NCI-H2171 (cell line): Measurements from ENCODE around the gene IL18.
"Not testable (repeated sequence)": the region's sequence is repeated elsewhere in the genome, so short reads cannot be mapped to it uniquely, and the experiment has no call there.

Source experiments
- DNase-seq: peaks from one replicate; lab custom pipeline; 2025; lab: John Stamatoyannopoulos, UW

The IL18 gene

GRCh38 chr11:112172362-112172994, 8.6 kb upstream of the IL18 start:
- DNase-seq: no peak

- no peak for DNase-seq
These were observed 3.3 kb upstream of the IL18 start, which contains the start of gene TEX12 for GRCh38 chr11:112167145-112167544. Gene TEX12, plus strand, starts transcription at chr11:112167372. Its CDS starts 1,897 bp downstream, at chr11:112169269.

DNA sequence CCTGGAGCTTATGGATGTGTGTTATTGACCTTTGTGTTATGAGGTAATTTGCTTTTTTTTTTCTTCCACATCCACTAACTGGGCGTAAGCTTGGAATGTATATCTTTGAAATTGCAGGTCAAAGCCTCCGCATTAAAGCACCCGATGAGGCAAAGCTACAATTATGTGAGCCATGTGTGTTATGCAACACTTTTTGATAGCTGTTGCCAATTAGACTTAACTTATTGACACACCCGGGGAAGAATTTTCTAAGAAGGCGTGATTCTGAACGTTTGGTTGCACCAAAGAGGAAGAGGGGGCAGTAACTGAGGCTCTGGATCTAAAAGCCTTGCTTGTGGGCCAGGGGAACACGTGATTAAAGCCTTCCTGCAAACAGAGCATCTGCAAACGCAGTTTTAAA, 2.7 kb upstream of the IL18 start:
- no peak for DNase-seq

GRCh38 chr11:112165049-112165448, 1.2 kb upstream of the IL18 start:
- no peak for DNase-seq

- no peak for DNase-seq
These were observed 940 bp downstream of the IL18 start for GRCh38 chr11:112162761-112163546.

GRCh38 chr11:112162200-112162599, 1.7 kb downstream of the IL18 start:
- DNase-seq: not testable (repeated sequence)

- no peak for DNase-seq
These were observed 2.9 kb downstream of the IL18 start for GRCh38 chr11:112161012-112161411.

DNA sequence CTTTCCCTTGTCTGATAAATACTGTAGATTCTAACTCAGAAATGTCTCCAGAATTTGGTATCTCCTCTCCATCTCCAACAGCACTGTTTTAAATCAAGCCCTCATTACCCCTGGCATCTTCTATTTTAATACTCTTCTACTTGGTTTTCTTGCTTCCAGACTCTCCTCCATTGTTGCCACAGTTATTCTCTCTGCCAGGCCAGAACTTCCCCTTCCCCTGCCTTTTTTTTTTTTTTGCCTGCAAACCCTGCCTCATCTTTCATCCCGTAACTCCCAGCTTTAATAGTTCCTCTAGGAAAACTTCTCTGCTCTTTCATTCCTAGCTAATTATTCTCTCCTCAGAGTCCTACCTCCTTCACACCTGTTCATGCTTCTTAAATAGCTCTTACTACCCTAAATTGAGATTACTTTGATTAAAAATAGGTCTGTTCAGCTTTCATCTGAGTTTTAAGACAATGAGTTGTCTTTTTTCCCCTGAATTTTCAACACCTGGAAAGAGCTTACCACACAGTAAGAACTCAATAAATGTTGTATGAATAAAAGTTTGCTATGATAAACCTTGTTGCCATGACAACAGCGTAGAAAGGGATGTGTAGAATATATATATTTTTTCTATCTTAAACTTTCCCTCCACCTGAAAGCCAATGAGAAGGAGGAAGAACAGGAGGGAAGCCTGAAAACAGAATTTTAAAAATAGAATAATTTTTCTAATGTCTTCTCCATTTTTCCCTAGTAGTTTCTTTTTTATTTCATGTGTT, 3.6 kb downstream of the IL18 start:
- DNase-seq: no peak

DNA sequence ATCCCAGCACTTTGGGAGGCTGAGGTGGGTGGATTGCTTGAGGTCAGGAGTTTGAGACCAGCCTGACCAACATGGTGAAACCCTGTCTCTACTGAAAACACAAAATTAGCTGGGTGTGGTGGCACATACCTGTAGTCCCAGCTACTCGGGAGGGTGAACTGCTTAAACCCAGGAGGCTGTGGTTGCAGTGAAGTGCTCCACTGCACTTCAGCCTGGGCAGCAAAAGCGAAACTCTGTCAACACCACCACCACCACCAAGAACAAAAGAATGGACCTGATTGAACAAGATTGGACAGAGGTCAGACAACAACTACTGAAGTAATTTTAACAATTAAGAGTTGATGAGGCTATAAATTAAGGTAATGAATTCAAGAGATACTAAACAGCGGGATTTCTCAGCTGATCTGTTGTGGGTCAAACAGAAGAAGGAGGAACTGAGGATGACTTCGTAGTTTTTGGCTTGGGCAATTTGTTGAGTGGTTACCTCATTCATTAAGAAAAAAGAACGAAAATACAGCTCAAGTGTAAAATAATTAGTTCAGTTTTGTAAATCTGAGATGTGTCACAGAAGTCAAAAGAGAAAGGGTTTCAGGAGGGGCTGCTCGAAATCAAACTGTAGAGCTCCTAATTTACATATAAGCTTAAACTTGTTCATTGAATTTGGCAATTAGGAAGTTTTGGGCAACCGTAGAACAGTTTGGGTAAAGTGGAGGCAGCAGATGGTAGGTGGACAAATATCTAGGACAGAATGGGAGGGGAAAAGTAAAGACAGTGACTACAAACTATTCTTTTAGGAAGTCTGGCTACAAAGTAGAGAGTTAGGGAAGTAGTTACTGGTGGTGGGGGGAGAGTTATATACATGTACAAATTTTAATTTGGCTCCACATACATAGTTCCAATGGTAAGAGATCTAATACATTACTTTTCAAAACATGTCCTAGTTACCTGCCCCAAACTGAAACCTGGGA, 4.5 kb downstream of the IL18 start:
- DNase-seq: no peak

GRCh38 chr11:112156956-112157766, 6.7 kb downstream of the IL18 start:
- no peak for DNase-seq

DNA sequence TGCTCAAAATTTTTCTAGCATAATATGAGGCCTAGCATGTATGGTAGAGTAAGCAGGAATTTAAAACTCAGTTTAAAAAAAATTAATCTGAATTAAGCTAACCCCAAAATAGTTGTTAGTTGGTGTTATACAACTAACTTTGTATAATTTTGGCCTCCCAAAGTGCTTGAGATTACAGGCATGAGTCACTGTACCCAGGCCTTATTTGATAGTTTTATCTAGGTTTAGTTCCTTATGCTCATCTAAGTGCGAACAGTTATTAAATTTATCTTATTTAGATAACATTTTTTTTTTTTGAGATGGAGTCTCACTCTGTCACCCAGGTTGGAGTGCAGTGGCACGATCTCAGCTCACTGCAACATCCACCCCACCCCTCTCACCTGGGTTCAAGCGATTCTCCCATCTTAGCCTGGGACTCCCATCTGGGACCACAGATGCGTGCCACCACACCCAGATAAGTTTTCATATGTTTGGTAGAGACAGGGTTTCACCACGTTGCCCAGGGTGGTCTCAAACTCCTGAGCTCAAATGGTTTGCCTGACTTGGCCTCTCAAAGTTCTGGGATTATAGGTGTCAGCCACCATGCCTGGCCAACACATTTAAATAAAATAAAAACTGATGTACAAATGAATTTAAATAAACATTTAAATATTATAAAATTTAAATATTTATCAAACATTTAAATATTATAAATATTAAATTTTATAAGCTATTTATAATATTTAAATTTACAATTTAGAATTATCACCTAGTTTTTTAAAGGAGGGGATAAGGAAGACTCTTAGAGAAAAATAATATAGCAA, 7.5 kb downstream of the IL18 start:
- no peak for DNase-seq

- no peak for DNase-seq
These were observed 13.4 kb downstream of the IL18 start for GRCh38 chr11:112150517-112150916.

- DNase-seq: no peak
These were observed 20.3 kb downstream of the IL18 start for GRCh38 chr11:112143597-112143996.

DNA sequence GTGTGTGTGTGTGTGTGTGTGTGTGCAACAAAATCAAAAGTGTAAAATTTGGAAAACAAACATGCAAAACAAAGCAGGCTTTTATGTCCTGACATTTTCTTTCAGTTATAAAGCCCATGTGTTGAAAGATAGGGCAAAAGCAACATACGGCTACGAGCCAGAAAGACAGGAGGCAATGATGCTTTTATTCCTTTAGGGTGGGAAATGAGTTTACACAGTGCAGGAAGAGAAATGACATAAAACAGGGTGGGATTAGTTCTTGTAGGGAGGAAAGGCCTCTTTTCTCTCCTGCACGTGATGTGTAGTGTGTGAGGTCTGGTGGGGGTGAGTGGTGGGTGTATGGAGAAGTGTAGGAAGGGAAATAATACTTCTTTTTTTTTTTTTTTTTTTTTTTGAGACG, 29.4 kb downstream of the IL18 start:
- no peak for DNase-seq

- DNase-seq: no peak
These were observed 31.2 kb downstream of the IL18 start for GRCh38 chr11:112132737-112133136.

DNA sequence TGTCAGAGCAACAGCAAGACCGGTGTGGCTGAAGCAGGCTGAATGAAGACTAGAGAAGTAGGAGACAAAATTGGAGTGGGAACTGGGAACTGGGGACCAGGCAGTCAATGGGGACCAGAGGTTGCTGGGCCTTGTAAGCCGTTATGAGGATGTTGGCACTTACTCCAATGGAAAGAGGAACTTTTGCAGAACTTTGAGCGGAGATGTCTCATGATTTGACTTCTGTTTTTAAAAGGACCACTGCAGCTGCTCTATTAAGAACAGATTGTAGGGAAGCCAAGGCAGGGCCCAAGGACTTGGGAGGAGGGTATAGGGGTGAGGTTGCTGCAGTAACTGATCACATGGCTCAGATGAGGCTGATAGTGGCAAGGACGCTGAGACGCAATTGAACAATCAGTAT, 34.2 kb downstream of the IL18 start:
- no peak for DNase-seq

DNA sequence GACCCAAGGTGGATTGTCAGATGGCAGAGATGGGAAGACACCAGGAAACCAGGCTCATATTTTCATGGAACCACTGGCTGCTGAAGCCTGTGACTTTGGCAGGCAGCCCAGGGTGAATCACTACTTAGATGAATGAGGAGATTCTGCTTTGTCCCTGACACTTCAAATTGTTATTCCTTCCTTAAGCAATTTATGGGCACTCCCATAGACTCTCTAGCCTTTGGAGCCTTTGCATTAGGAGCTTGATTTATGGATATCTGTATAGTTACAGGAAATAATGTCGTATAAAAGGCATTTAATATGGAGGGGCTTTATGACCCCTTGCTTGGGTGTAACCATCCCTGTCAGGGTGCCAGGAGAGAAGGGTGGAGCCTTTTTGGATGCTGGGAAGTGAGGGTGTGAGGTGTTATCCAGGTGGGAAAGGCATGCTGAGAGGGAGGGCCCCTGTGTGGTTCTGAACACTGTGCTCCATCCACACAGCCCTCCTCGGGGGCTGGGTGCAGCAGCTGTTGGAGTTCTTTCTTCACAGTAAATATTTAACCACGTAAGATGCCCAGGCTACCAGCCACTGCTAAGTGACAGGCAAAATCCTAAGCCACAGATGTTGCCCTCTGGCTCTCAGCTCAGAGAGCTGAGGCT, 35.3 kb downstream of the IL18 start:
- DNase-seq: peak; percentile 24

DNA sequence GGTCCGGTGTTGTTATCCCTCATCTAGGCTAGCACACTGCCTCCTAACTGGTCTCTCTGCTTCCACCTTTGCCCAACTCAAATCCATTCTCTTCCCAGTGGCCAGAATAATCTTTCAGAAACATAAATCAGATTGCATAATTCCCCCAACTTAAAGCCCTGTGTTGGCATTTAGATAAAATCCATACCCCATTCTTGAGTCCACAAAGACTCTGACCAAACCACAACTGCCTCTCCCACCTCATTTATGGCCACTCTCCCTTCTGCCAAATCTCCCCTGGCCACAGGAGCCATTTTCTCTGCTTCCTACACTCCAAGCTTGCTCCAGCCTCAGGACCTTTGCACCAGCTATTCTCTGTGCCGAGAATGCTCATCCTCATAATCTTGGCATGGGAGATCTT, 36.8 kb downstream of the IL18 start:
- no peak for DNase-seq

DNA sequence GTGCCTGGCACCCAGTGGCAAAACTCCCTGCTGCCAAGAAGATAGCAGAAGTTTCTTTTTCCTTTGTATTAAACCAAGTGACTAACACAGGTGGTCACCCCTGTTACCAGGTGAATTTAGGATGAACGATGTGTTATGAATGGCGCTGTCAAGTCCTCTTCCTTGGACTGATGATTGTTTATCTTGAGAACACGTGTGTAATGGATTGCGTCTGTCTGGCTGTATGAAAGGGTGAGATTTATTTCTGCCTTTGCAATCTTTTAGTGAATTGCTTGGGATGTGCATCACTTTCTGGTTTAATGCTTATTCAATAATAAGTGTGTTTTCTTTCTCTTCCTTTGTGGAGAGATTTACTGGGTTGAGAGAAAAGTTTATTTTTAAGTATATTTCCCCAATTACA, 40.8 kb downstream of the IL18 start:
- no peak for DNase-seq
